ENCODE results near the gene SLC13A4.

Gene SLC13A4

GRCh38 chr7:135653340-135654080 lies 74.5 kb downstream of the SLC13A4 start:
- no peaks in the 10 kb centered on the region for H3K9me3 ChIP-seq (ENCODE audit: severe bottlenecking)
- H3K27me3 ChIP-seq (ENCODE audit: insufficient read depth, poor library complexity, severe bottlenecking), result no peaks in the 10 kb centered on the region
- no peaks in the 10 kb centered on the region for H3K4me1 ChIP-seq (ENCODE audit: insufficient read depth, poor library complexity, severe bottlenecking)
- no peak for ATAC-seq (ENCODE audit: low read depth)
- H3K27ac ChIP-seq (ENCODE audit: poor library complexity, severe bottlenecking), result no peak overlapping the region
- no peak for DNase-seq (ENCODE audit: low spot score)
- no peak overlapping the region for H3K4me3 ChIP-seq (ENCODE audit: severe bottlenecking)
- peaks cover 12% of the 10 kb centered on the region for H3K36me3 ChIP-seq (ENCODE audit: low read depth)
- TF ChIP-seq CTCF (IDR thresholded peaks at IDR 0.05; ENCODE audit: poor library complexity, severe bottlenecking), result no peak

GRCh38 chr7:135650831-135651573 lies 77.0 kb downstream of the SLC13A4 start:
- Histone ChIP-seq H3K9me3 (ENCODE audit: severe bottlenecking) (no peaks in the 10 kb centered on the region), H3K4me3 (ENCODE audit: severe bottlenecking) (no peak overlapping the region), H3K27ac (ENCODE audit: poor library complexity, severe bottlenecking) (no peak overlapping the region), H3K36me3 (ENCODE audit: low read depth) (peaks cover 37% of the 10 kb centered on the region), H3K27me3 (ENCODE audit: insufficient read depth, poor library complexity, severe bottlenecking) (no peaks in the 10 kb centered on the region), H3K4me1 (ENCODE audit: insufficient read depth, poor library complexity, severe bottlenecking) (no peaks in the 10 kb centered on the region)
- no peak for TF ChIP-seq CTCF (IDR thresholded peaks at IDR 0.05; ENCODE audit: poor library complexity, severe bottlenecking)
- DNase-seq (ENCODE audit: low spot score) (no peak), ATAC-seq (ENCODE audit: low read depth) (0 out of 3 replicates have a peak, but pooled peaks have one; percentile 12)

- ATAC-seq (ENCODE audit: low read depth), result no peak
- no peaks in the 10 kb centered on the region for H3K9me3 ChIP-seq (ENCODE audit: severe bottlenecking)
- H3K27me3 ChIP-seq (ENCODE audit: insufficient read depth, poor library complexity, severe bottlenecking), result no peaks in the 10 kb centered on the region
- H3K36me3 ChIP-seq (ENCODE audit: low read depth), result peaks cover 63% of the 10 kb centered on the region
- TF ChIP-seq CTCF (IDR thresholded peaks at IDR 0.05; ENCODE audit: poor library complexity, severe bottlenecking), result no peak
- no peaks in the 10 kb centered on the region for H3K4me1 ChIP-seq (ENCODE audit: insufficient read depth, poor library complexity, severe bottlenecking)
- no peak overlapping the region for H3K27ac ChIP-seq (ENCODE audit: poor library complexity, severe bottlenecking)
- H3K4me3 ChIP-seq (ENCODE audit: severe bottlenecking), result no peak overlapping the region
- no peak for DNase-seq (ENCODE audit: low spot score)
These were observed 79.8 kb downstream of the SLC13A4 start for GRCh38 chr7:135648235-135648634.

GRCh38 chr7:135647755-135648154 lies 80.2 kb downstream of the SLC13A4 start:
- Histone ChIP-seq H3K36me3 (ENCODE audit: low read depth) (peaks cover 68% of the 10 kb centered on the region), H3K9me3 (ENCODE audit: severe bottlenecking) (no peaks in the 10 kb centered on the region), H3K27me3 (ENCODE audit: insufficient read depth, poor library complexity, severe bottlenecking) (no peaks in the 10 kb centered on the region), H3K4me3 (ENCODE audit: severe bottlenecking) (no peak overlapping the region), H3K27ac (ENCODE audit: poor library complexity, severe bottlenecking) (no peak overlapping the region), H3K4me1 (ENCODE audit: insufficient read depth, poor library complexity, severe bottlenecking) (no peaks in the 10 kb centered on the region)
- DNase-seq (ENCODE audit: low spot score) (no peak), ATAC-seq (ENCODE audit: low read depth) (no peak)
- no peak for TF ChIP-seq CTCF (IDR thresholded peaks at IDR 0.05; ENCODE audit: poor library complexity, severe bottlenecking)

Measured in RWPE2 (cell line).